ENCODE data around the gene POLRMT.
"Not testable (repeated sequence)": the region's sequence is repeated elsewhere in the genome, so short reads cannot be mapped to it uniquely, and the experiment has no call there.

The POLRMT gene

GRCh38 chr19:609004-609346, 24.4 kb downstream of the POLRMT start:
- no peak for DNase-seq

- no peak for DNase-seq
These were observed 25.0 kb downstream of the POLRMT start for GRCh38 chr19:608155-609003.

GRCh38 chr19:607301-608154, 25.8 kb downstream of the POLRMT start:
- DNase-seq: no peak

- DNase-seq: not testable (repeated sequence)
These were observed 28.0 kb downstream of the POLRMT start for GRCh38 chr19:605061-605971.

- DNase-seq: no peak
These were observed 29.0 kb downstream of the POLRMT start for GRCh38 chr19:604355-604754.

GRCh38 chr19:603779-604178, 29.6 kb downstream of the POLRMT start:
- DNase-seq: not testable (repeated sequence)

- DNase-seq: not testable (repeated sequence)
These were observed 30.1 kb downstream of the POLRMT start for GRCh38 chr19:603302-603639.

GRCh38 chr19:602391-603301, 30.7 kb downstream of the POLRMT start:
- no peak for DNase-seq

- DNase-seq: no peak
These were observed 31.5 kb downstream of the POLRMT start for GRCh38 chr19:601790-602189.

GRCh38 chr19:601310-601709, 32.0 kb downstream of the POLRMT start:
- DNase-seq: no peak

GRCh38 chr19:597406-598315, 35.7 kb downstream of the POLRMT start:
- no peak for DNase-seq

- DNase-seq: no peak
These were observed 37.1 kb downstream of the POLRMT start for GRCh38 chr19:596263-596655.

- no peak for DNase-seq
These were observed 37.7 kb downstream of the POLRMT start for GRCh38 chr19:595326-596262.

- DNase-seq: no peak
These were observed 39.0 kb downstream of the POLRMT start for GRCh38 chr19:594265-594870.

- DNase-seq: no peak
These were observed 39.8 kb downstream of the POLRMT start for GRCh38 chr19:593505-593904.

- no peak for DNase-seq
These were observed 40.3 kb downstream of the POLRMT start for GRCh38 chr19:593055-593454.

- DNase-seq: no peak
These were observed 41.2 kb downstream of the POLRMT start for GRCh38 chr19:592101-592500.

- DNase-seq: no peak
These were observed 42.0 kb downstream of the POLRMT start for GRCh38 chr19:591099-591958.

Data from fibroblast of skin of right biceps (primary cell).